A172 (cell line): ENCODE measurements around the gene KATNB1. TPM values are rescaled to one million over a fixed set of nuclear protein-coding genes. Genes with fewer than 3 reads are reported as not detected.
A peak's percentile ranks its signal among the peaks of the same experiment; 100 is the strongest.
"Not testable (repeated sequence)": the region's sequence is repeated elsewhere in the genome, so short reads cannot be mapped to it uniquely, and the experiment has no call there.

Experiments used
- DNase-seq: peaks from one replicate; pipeline ENCODE4 v3.0.0-alpha.2; 2015; ENCODE audit warnings: low spot score
- total RNA-seq: library from RNA; depleted of rRNA; stranded (reverse); fragments of >200 nt; shearing (Covaris generic); gene quantifications from 2 replicates; pipeline ENCODE4 v1.2.3, GENCODE V29; 2014

KATNB1 gene
- total RNA-seq, 1 experiment from 2014 or later = 19.9 TPM

GRCh38 chr16:57791195-57791892 lies 55.8 kb downstream of the KATNB1 start:
- DNase-seq = no peak

GRCh38 chr16:57791893-57792461 lies 56.4 kb downstream of the KATNB1 start:
- no peak for DNase-seq

- no peak for DNase-seq
These were observed 59.4 kb downstream of the KATNB1 start for GRCh38 chr16:57794849-57795430.

DNA sequence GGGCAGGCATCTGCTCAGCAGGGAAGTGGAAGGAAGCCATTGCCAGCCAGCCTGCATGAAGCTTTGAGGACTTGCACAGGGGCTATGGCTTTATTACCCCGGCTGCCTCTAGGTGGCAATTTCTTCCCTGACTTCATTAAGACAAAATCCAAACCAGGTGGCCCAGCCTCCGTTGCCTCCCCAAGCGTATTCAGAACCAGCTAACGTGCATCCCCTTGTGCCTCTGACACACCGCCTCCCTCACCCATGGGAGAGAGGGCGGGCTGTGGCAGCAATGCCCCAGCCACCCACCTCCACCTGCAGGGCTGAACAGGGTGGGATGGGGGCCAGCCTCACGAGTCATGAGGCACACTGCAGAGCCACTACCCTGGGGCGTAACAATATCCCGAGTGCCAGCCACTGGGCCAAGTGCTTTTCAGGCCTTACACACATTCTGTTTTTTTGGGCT lies 59.9 kb downstream of the KATNB1 start:
- peak; percentile 48 for DNase-seq

- not testable (repeated sequence) for DNase-seq
These were observed 60.4 kb downstream of the KATNB1 start for GRCh38 chr16:57796014-57796413.

- DNase-seq = no peak
These were observed 61.6 kb downstream of the KATNB1 start for GRCh38 chr16:57797216-57797525.

- no peak for DNase-seq
These were observed 62.1 kb downstream of the KATNB1 start for GRCh38 chr16:57797526-57798266.

DNA sequence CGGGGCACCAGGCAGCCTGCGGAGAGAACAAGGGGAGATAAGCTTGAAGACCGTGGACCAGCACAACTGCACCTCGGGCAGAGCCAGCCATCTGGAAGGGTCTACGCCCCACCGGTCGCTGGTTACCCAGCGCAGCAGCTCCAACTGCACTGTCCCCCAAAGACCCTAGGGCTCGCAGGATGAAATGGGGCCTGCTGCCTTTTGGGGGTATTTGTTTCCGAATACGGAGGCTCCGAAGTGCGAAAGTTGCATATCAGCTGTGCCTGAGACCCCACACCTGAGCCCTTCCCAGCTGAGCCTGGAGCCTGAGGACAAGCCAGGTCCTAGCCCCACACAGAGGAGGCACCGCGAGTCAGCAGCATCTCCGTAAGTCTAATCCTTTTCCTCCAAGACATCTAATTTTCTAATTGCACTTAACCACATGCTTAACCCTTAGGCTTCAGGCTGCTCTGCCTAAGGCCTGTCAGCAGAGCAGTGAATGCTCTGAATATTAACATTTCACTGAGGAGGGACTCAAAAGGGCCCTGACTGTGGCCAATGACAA lies 62.8 kb downstream of the KATNB1 start:
- DNase-seq = no peak

GRCh38 chr16:57798953-57799599 lies 63.5 kb downstream of the KATNB1 start:
- DNase-seq = no peak

DNA sequence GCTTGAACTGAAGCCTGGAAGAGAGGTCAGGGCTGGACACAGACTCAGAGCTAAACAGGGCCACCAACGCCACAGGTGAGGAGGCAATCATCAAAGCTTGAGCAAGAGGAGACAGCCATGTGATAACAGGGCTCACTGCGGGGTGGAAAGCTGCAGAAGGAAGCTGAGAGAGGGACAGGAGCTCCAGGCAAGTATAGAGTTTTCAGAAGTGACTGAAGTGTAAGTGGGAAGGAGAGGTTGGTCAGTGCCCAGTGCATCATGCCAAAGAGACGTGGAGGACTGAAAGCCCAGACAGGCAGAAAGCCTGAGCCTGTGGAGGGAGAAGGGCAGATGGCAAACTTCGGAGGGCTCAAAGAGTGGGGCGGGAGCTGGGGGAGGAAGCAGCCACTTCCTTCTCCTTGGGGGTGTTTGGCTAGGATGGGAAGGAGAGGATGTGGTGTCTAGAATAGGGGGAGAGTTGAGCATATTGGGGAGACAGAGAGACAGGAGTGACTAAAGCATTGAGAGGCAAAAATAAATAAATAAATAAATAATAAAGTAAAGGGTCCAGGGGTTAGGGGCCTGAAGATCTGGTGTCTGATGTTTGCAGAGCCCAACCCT lies 64.1 kb downstream of the KATNB1 start:
- no peak for DNase-seq

DNA sequence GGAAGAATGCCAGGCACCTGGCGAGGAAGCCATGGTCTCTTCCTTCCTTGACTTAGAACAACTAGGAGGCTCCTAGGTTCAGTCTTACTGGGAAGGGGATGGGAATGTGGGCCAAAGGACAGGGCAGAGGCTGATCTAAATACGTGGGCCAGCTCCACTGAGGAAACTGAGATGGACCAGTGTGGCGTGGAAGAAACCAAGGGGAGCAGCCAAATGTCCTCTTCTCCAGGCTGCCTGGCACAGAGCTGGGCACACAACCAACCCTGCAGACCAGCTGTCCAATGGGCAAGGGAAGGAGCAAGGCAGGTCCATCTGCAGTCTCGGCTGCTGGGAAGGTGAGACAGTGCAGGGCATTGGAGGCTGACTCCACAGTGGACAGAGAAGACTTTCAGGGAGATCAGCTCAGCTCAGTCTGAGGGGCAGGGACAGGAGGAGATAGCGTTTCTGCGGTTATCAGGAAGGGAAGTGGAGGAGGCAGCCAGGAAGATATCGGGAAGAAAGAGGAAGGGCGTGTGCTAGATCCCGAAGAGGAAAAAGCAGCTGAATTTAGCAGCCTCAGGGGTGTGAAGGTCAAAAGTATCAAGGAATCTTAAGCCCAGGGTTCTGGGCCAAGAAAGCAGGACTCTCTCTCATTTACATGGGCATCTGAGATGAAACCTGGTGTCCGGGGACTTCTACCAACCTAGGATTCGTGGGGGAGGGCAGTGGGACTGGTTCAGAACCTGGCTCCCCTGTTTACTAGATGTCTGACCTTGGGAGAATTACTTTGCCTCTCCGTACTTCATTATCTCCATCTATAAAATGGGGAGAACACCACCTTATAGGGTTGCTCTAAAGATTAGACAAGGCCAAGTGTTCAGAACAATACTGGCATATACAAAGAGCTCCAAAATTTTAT lies 64.9 kb downstream of the KATNB1 start:
- peak; percentile 41 for DNase-seq

DNA sequence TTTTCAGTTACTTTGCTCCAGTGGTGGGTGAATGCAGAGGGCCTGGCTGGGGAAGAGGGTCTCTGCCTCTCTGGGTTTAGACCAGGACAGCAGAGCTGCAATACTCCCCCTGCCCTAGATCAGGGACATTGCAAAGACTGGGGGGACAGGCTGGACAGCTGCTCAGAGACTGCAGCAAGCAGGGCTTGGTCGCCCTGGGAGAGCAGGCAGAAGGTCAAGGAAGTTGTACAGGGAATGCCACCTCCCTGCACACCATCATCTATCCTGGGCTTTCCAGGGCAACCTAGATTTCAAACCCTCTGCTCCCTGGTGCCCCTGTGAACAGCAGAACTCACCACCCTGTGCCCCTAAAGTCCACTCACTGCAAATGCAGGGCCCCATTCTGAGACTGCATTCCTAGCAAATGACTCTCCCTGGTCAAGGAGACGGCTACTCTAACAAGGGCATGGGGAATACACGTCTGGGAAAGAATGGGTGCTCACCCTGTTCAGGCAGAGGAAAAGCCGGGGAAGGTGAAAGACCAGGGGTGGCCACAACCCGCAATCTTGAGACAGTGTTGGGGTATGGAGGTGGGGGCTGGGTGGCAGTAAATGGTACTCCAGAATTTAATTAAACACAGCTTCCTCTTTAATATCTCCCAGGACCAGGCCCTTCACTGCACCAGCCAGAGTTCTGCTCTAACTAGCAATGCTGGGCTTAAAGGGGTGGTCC lies 65.7 kb downstream of the KATNB1 start:
- peak; percentile 57 for DNase-seq

- DNase-seq = no peak
These were observed 66.3 kb downstream of the KATNB1 start for GRCh38 chr16:57801809-57802340.

DNA sequence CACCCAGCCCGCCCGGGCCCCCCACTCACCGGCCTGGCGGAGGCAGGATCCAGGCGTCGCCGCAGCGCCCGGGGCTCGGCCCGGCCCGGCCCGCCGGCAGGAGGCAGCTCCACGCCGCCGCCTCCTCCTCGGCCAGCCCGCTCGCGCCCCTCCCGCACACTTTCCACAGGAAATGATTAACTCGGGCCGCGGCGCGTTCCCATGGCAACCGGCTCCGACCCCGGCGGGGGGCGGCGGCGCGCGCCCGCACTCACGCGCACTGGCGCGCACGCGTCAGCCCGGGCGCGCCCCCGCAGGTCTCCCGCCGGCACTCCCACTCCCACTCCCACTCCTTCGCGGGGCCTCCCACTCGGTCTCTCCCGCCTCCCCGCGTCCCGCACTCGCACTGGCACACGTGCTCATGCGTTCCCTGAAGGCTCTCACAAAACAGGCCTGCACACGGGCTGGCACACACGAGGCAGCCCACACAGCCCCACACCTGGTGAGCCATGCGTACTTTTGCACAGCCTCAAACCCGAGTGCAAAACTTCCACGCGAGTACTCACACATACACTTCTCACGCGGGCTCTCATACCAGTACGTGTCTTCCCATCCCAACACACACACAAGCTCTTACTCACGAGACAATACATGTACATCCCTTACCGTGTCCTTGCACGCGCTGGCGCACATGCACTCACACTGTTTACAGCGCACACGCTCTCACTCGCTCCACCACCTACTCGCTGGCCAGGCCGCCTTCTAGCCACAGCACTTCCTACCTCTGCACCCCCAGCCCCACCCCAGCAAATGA lies 67.0 kb downstream of the KATNB1 start, which contains the start of gene KIFC3:
KIFC3 (minus strand) TSS at position 151 of the 793 bp plus-strand sequence. CDS start 4,248 bp downstream, outside the sequence.
- peak; percentile 57 for DNase-seq

- DNase-seq = no peak
These were observed 67.8 kb downstream of the KATNB1 start for GRCh38 chr16:57803134-57803990.

DNA sequence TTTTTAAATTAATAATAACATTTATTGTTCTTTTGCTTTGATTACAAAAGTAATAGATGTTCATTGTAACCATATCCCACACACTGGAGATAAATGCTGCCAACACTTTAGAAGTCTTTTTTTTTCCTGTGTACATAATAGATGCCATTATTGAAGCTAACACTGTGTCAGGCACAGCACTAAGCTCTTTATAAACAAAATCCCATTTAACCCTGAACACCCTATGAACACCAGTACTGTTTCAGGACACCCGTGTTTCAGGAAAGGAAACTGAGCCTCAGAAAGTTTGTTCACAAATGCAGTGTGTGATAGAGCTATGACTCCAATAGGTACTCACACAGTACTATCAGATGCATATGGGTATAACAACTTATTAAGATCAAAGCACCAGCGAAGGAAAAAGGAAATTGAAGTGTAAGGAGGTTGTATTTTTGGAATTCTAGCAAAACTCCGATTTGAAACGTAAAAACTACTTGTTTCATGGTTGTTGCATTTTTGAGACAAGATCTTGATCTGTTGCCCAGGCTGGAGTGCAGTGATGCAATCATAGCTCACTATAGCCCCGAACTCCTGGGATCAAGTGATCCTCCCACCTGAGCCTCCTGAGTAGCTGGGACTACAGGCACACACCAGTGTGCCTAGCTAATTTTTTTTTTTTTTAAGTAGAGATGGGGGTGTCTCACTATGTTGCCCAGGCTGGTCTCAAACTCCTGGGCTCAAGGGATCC lies 68.7 kb downstream of the KATNB1 start:
- no peak for DNase-seq

DNA sequence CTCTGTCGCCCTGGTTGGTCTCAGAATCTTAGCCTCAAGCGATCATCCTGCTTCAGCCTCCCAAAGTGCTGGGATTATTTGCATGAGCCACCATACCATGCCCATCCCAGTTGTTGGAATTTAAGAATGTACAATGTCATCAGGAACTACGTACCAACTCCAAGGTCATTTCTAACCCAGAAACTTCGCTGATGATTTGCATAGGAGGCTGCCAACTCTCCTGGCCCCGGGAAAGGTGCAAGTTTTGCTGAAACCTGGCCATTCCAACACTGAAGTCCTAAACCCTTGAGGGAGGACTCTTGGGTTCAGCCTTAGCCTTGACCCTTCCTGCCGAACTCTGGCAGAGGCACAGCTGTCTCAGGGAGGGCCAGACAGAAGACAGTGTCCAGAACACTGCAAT lies 69.6 kb downstream of the KATNB1 start:
- DNase-seq = no peak
